ENCODE data around the gene FRMD8.

Gene FRMD8

DNA sequence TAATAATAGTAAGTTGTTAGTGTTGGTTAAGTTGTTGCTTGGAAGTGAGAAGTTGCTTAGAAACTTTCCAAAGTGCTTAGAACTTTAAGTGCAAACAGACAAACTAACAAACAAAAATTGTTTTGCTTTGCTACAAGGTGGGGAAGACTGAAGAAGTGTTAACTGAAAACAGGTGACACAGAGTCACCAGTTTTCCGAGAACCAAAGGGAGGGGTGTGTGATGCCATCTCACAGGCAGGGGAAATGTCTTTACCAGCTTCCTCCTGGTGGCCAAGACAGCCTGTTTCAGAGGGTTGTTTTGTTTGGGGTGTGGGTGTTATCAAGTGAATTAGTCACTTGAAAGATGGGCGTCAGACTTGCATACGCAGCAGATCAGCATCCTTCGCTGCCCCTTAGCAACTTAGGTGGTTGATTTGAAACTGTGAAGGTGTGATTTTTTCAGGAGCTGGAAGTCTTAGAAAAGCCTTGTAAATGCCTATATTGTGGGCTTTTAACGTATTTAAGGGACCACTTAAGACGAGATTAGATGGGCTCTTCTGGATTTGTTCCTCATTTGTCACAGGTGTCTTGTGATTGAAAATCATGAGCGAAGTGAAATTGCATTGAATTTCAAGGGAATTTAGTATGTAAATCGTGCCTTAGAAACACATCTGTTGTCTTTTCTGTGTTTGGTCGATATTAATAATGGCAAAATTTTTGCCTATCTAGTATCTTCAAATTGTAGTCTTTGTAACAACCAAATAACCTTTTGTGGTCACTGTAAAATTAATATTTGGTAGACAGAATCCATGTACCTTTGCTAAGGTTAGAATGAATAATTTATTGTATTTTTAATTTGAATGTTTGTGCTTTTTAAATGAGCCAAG is 38.9 kb downstream of the FRMD8 start:
- TF ChIP-seq, protein P1, sequence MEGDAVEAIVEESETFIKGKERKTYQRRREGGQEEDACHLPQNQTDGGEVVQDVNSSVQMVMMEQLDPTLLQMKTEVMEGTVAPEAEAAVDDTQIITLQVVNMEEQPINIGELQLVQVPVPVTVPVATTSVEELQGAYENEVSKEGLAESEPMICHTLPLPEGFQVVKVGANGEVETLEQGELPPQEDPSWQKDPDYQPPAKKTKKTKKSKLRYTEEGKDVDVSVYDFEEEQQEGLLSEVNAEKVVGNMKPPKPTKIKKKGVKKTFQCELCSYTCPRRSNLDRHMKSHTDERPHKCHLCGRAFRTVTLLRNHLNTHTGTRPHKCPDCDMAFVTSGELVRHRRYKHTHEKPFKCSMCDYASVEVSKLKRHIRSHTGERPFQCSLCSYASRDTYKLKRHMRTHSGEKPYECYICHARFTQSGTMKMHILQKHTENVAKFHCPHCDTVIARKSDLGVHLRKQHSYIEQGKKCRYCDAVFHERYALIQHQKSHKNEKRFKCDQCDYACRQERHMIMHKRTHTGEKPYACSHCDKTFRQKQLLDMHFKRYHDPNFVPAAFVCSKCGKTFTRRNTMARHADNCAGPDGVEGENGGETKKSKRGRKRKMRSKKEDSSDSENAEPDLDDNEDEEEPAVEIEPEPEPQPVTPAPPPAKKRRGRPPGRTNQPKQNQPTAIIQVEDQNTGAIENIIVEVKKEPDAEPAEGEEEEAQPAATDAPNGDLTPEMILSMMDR (IDR thresholded peaks at IDR 0.05; ENCODE audit: extremely low read depth, insufficient read depth, missing control alignments), result no peak
- DNase-seq (ENCODE audit: low spot score), result no peak
- in situ Hi-C loops (cut with MboI; ENCODE audit: low pct_unique_long_range_greater_than_20kb, low sequenced_read_pairs, unreplicated experiment), result loop anchor here (10.0 kb wide), 1 partner anchor 59 kb away; no protein-coding TSS in a partner anchor

DNA sequence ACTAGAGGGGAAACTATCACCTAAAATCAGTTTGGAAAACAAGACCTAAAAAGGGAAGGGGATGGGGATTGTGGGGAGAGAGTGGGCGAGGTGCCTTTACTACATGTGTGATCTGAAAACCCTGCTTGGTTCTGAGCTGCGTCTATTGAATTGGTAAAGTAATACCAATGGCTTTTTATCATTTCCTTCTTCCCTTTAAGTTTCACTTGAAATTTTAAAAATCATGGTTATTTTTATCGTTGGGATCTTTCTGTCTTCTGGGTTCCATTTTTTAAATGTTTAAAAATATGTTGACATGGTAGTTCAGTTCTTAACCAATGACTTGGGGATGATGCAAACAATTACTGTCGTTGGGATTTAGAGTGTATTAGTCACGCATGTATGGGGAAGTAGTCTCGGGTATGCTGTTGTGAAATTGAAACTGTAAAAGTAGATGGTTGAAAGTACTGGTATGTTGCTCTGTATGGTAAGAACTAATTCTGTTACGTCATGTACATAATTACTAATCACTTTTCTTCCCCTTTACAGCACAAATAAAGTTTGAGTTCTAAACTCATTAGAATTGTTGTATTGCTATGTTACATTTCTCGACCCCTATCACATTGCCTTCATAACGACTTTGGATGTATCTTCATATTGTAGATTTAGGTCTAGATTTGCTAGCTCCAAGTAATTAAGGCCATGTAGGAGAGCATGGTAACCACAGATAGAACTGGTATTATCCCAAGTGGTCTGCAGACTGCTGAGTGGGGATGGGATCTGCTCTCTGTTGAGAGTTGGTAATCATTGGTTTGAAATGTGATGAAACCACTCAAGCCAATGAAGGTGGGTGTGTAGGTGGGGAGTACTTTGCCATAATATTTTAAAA is 39.8 kb downstream of the FRMD8 start:
- TF ChIP-seq, protein P1 (IDR thresholded peaks at IDR 0.05; ENCODE audit: extremely low read depth, insufficient read depth, missing control alignments), result no peak
- DNase-seq (ENCODE audit: low spot score), result peak; percentile 74
- in situ Hi-C loops (cut with MboI; ENCODE audit: low pct_unique_long_range_greater_than_20kb, low sequenced_read_pairs, unreplicated experiment), result loop anchor here (10.0 kb wide), 1 partner anchor 59 kb away; no protein-coding TSS in a partner anchor

DNA sequence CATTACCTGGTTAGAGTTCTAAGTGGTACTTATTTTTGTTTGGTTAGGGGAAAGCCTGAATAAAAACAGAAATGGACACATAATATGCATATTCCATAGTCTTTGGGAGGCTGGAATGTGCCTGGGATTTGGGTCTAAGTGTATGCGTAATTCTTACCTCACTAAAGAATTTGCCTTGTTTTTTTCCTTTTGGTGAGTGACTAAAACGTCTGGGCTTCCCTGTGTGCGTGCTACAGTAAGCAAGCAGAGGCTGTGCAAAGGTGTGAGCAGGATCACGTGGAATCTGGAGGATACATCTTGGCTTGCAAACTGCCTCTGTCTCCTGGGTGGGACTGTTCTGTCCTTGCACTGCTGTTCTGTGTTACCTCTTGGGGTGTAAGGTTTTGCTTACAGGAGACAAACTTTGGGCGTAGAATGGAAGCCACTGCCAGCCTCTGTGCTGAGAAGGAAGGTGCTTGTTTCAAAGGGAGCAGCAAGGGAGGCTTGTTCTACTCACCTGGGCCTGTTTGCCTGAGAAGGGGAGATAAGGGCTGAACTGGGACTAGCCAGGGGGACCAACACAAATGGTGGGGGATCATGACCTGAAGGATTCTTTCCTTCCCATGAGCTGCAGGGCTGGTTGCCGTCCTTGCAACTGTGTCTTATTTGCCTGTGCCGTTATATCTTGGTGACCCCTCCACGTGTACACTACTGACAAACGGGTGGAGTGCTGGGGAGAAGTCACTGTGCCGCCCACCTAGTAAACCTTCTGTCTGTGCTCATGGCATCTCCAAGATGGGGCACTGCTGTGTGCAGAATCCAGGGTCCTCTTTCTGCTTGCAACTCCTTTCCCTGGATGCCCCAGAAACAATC is 40.6 kb downstream of the FRMD8 start:
- DNase-seq (ENCODE audit: low spot score), result no peak

DNA sequence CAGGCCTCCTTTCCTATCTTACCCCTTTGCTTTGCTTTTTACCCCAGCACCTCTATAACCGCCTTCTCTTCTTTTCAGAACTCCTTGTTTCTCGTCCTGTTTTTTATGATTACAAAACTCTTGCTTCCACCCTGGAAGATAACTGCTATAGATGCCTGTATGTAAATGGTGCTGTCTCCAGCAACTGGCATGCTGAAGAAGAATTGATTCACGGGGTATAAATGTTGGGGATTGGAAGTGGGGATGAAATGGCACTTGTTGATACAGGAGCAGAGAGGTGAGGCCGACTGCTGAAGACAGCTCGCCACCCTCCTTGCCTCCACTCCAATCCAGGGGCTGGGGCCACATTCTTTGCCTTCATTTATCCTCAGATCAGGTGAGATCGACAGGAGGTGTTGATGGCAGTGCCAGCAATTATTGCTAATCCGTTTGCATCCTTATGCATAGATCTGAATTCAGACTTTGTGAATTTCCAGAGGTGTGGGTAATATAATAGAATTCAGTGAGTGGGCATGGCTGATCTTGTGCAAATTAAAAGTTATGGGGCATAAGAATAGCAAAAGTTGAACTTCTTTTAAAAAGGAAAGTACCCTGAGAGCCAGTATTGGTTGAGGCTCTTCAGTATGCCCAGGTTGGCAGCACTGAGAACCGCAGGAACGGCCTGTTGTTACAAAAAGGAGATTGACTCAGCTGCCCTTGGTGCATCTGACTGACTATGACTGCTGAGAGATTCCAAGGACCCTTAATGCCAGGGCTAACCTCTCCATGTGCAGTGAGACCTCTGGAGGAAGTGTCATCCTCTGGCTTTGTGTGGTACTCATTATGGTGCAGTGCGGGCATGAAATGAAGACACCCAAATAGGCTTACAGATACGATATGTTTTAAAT is 41.5 kb downstream of the FRMD8 start:
- TF ChIP-seq, protein P1 (IDR thresholded peaks at IDR 0.05; ENCODE audit: extremely low read depth, insufficient read depth, missing control alignments), result no peak
- DNase-seq (ENCODE audit: low spot score), result no peak
- in situ Hi-C loops (cut with MboI; ENCODE audit: low pct_unique_long_range_greater_than_20kb, low sequenced_read_pairs, unreplicated experiment), result loop anchor here (10.0 kb wide), 1 partner anchor 57 kb away; no protein-coding TSS in a partner anchor

More for the DNA sequence above, 40.6 kb downstream of the FRMD8 start:
- in situ Hi-C loops (cut with MboI; ENCODE audit: low pct_unique_long_range_greater_than_20kb, low sequenced_read_pairs, unreplicated experiment), result loop anchor here (10.0 kb wide), 1 partner anchor 58 kb away; no protein-coding TSS in a partner anchor
- TF ChIP-seq, protein P1 (IDR thresholded peaks at IDR 0.05; ENCODE audit: extremely low read depth, insufficient read depth, missing control alignments), result no peak

DNA sequence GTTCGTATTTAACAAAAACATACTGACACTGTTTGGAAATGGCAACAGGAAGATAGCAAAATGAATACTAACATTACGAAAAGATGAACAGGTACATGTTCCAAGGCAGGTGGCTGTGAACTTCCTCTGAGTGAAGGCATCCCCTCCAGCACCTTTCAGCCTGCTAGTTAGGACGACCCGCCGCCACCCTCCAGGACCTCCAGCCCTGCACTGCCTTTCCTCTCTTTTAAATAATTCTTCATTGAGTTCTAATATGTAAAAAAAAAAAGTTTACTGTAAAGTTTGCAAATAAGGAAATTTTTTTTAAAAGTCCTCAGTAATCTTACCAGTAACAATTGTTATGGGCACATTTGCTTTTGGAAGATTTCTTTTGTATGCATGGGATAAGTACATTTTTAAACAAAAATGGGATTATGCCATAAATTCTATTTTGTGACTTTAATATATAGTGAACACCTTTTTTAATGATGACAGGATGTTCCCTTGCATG is 42.2 kb downstream of the FRMD8 start:
- DNase-seq (ENCODE audit: low spot score), result no peak
- TF ChIP-seq, protein P1 (IDR thresholded peaks at IDR 0.05; ENCODE audit: extremely low read depth, insufficient read depth, missing control alignments), result no peak
- in situ Hi-C loops (cut with MboI; ENCODE audit: low pct_unique_long_range_greater_than_20kb, low sequenced_read_pairs, unreplicated experiment), result loop anchor here (10.0 kb wide), 1 partner anchor 56 kb away; no protein-coding TSS in a partner anchor

Data from GM13977 (cell line).